H1 (cell line): ENCODE measurements around the gene KLB. TPM values are rescaled to one million over a fixed set of nuclear protein-coding genes. Genes with fewer than 3 reads are reported as not detected.

Experiments used
- NANOG ChIP-seq: IDR thresholded peaks from 2 replicates; pipeline ENCODE4 v1.6.1; 2011; ENCODE audit warnings: low read length, low read depth, mild to moderate bottlenecking, inconsistent platforms; ENCODE audit not compliant: insufficient read depth, poor library complexity, severe bottlenecking
- polyA plus RNA-seq, 7 experiments: library from polyadenylated mRNA; depleted of rRNA in 3 of 7; stranded (reverse) in 5 of 7; unstranded in 2 of 7; fragments of >200 nt in 5 of 7; fragments of 200-250 nt in 2 of 7; gene quantifications; 1 replicate in 5 of 7; 2 replicates in 1 of 7; 4 replicates in 1 of 7; pipeline versions ENCODE4 v1.2.1 to v1.2.3, GENCODE V29; 2011 to 2013; ENCODE audit warnings: missing spikeins in 2 of 7, mixed read lengths in 2 of 7
- total RNA-seq: library from RNA; stranded (reverse); fragmentation: NEBNext Ultra II Directional; extraction: Animal tissue kit (Norgen Biotek cat#: 25700); gene quantifications from 2 replicates; pipeline ENCODE4 v1.2.1, GENCODE V29; 2021

Gene KLB
- total and polyA plus RNA-seq, 2 of the 8 experiments (the other 6 are each of a cell fraction or from before 2014, with no cell fraction given), result 0.03 TPM; not detected in 1

GRCh38 chr4:39484582-39485272 lies 78.0 kb downstream of the KLB start (continued):
- no peak for TF ChIP-seq NANOG
